Measurements from ENCODE around the gene MPEG1.

MPEG1 gene

GRCh38 chr11:59192446-59193020, 20.2 kb downstream of the MPEG1 start:
- no peak for DNase-seq (ENCODE audit: low read depth)
- H3K4me3 ChIP-seq (ENCODE audit: low read depth, low read length), result no peak overlapping the region

- DNase-seq (ENCODE audit: low read depth), result no peak
- no peak overlapping the region for H3K4me3 ChIP-seq (ENCODE audit: low read depth, low read length)
Measured at GRCh38 chr11:59191890-59192289, 20.8 kb downstream of the MPEG1 start.

GRCh38 chr11:59191095-59191494, 21.6 kb downstream of the MPEG1 start:
- no peak for DNase-seq (ENCODE audit: low read depth)
- no peak overlapping the region for H3K4me3 ChIP-seq (ENCODE audit: low read depth, low read length)

- H3K4me3 ChIP-seq (ENCODE audit: low read depth, low read length), result no peak overlapping the region
- DNase-seq (ENCODE audit: low read depth), result no peak
Measured at GRCh38 chr11:59189986-59190385, 22.7 kb downstream of the MPEG1 start.

GRCh38 chr11:59188954-59189353, 23.8 kb downstream of the MPEG1 start:
- no peak for DNase-seq (ENCODE audit: low read depth)
- no peak overlapping the region for H3K4me3 ChIP-seq (ENCODE audit: low read depth, low read length)

GRCh38 chr11:59187587-59187986, 25.1 kb downstream of the MPEG1 start:
- no peak for DNase-seq (ENCODE audit: low read depth)
- H3K4me3 ChIP-seq (ENCODE audit: low read depth, low read length), result no peak overlapping the region

- no peak overlapping the region for H3K4me3 ChIP-seq (ENCODE audit: low read depth, low read length)
- DNase-seq (ENCODE audit: low read depth), result no peak
Measured at GRCh38 chr11:59187035-59187434, 25.7 kb downstream of the MPEG1 start.

GRCh38 chr11:59186130-59186594, 26.6 kb downstream of the MPEG1 start:
- H3K4me3 ChIP-seq (ENCODE audit: low read depth, low read length), result no peak overlapping the region
- no peak for DNase-seq (ENCODE audit: low read depth)

- H3K4me3 ChIP-seq (ENCODE audit: low read depth, low read length), result no peak overlapping the region
- DNase-seq (ENCODE audit: low read depth), result no peak
Measured at GRCh38 chr11:59185386-59185945, 27.3 kb downstream of the MPEG1 start.

- DNase-seq (ENCODE audit: low read depth), result no peak
- no peak overlapping the region for H3K4me3 ChIP-seq (ENCODE audit: low read depth, low read length)
Measured at GRCh38 chr11:59184691-59185339, 27.9 kb downstream of the MPEG1 start.

GRCh38 chr11:59183771-59184170, 29.0 kb downstream of the MPEG1 start:
- no peak overlapping the region for H3K4me3 ChIP-seq (ENCODE audit: low read depth, low read length)
- DNase-seq (ENCODE audit: low read depth), result no peak

GRCh38 chr11:59182457-59183151, 30.1 kb downstream of the MPEG1 start:
- no peak for DNase-seq (ENCODE audit: low read depth)
- H3K4me3 ChIP-seq (ENCODE audit: low read depth, low read length), result no peak overlapping the region

GRCh38 chr11:59181746-59182456, 30.8 kb downstream of the MPEG1 start:
- no peak for DNase-seq (ENCODE audit: low read depth)

GRCh38 chr11:59180907-59181306, 31.8 kb downstream of the MPEG1 start:
- no peak overlapping the region for H3K4me3 ChIP-seq (ENCODE audit: low read depth, low read length)
- DNase-seq (ENCODE audit: low read depth), result no peak

More at GRCh38 chr11:59181746-59182456, 30.8 kb downstream of the MPEG1 start:
- H3K4me3 ChIP-seq (ENCODE audit: low read depth, low read length), result no peak overlapping the region

- no peak overlapping the region for H3K4me3 ChIP-seq (ENCODE audit: low read depth, low read length)
- DNase-seq (ENCODE audit: low read depth), result no peak
Measured at GRCh38 chr11:59180168-59180776, 32.5 kb downstream of the MPEG1 start.

GRCh38 chr11:59179121-59179520, 33.6 kb downstream of the MPEG1 start:
- H3K4me3 ChIP-seq (ENCODE audit: low read depth, low read length), result no peak overlapping the region
- no peak for DNase-seq (ENCODE audit: low read depth)

GRCh38 chr11:59178402-59178801, 34.3 kb downstream of the MPEG1 start:
- DNase-seq (ENCODE audit: low read depth), result no peak

GRCh38 chr11:59176330-59176729, 36.4 kb downstream of the MPEG1 start:
- H3K4me3 ChIP-seq (ENCODE audit: low read depth, low read length), result no peak overlapping the region
- DNase-seq (ENCODE audit: low read depth), result no peak

More at GRCh38 chr11:59178402-59178801, 34.3 kb downstream of the MPEG1 start:
- H3K4me3 ChIP-seq (ENCODE audit: low read depth, low read length), result no peak overlapping the region

GRCh38 chr11:59175091-59175501, 37.6 kb downstream of the MPEG1 start:
- H3K4me3 ChIP-seq (ENCODE audit: low read depth, low read length), result no peak overlapping the region
- DNase-seq (ENCODE audit: low read depth), result no peak
